Measurements from ENCODE around the gene PXDN. TPM values are rescaled to one million over a fixed set of nuclear protein-coding genes. Genes with fewer than 3 reads are reported as not detected.

The PXDN gene
- total and polyA plus RNA-seq, 2 donors (not counting 1 experiment from before 2014, with no cell fraction given), result 0.21 to 1.4 TPM

GRCh38 chr2:1790473-1790872, 46.2 kb upstream of the PXDN start:
- no peaks in the 10 kb centered on the region for H4K20me1 ChIP-seq (ENCODE audit: control insufficient read depth, insufficient read depth, low read length, poor library complexity, severe bottlenecking)
- H2AFZ ChIP-seq (ENCODE audit: insufficient read depth, low read depth, low read length, poor library complexity, severe bottlenecking), result no peak overlapping the region
- Mint-ChIP-seq H3K4me3 (no peak overlapping the region), H3K27me3 (peaks cover 5% of the 10 kb centered on the region), H3K4me1 (no peaks in the 10 kb centered on the region), H3K27ac (no peak overlapping the region), H3K9me3 (ENCODE audit: insufficient read depth) (no peaks in the 10 kb centered on the region)
- POLR2A ChIA-PET, result no interaction called here
- no peak overlapping the region for H3K4me3 ChIP-seq (ENCODE audit: control extremely low read depth in 1 of 5, extremely low read depth in 1 of 5, insufficient read depth in 1 of 5, low read depth in 2 of 5, low read length in 4 of 5)
- no peaks in the 10 kb centered on the region for H3K27me3 ChIP-seq (replicated peaks in 1 of 4; ENCODE audit: control extremely low read depth in 1 of 4, control insufficient read depth in 3 of 4, insufficient read depth in 4 of 4, low read length in 3 of 4)
- H3K36me3 ChIP-seq (replicated peaks in 1 of 2; ENCODE audit: control extremely low read depth in 1 of 2, control insufficient read depth in 1 of 2, extremely low read depth in 1 of 2, insufficient read depth in 2 of 2, low read length in 1 of 2), result no peaks in the 10 kb centered on the region
- H3K9me3 ChIP-seq (ENCODE audit: control extremely low read depth in 1 of 3, control insufficient read depth in 2 of 3, insufficient read depth in 1 of 3, low read length in 2 of 3), result peaks cover 0 to 2% (median 0%) of the 10 kb centered on the region in 3 donors
- DNase-seq (no peak), ATAC-seq (ENCODE audit: low read depth) (no peak)
- no peak overlapping the region for H3K4me2 ChIP-seq (replicated peaks; ENCODE audit: low read depth, low read length, poor library complexity, severe bottlenecking)
- H3K79me2 ChIP-seq (ENCODE audit: control insufficient read depth, insufficient read depth, low read length), result no peaks in the 10 kb centered on the region
- no peak overlapping the region for H3K27ac ChIP-seq (ENCODE audit: low read length in 2 of 2)
- H3K4me1 ChIP-seq (ENCODE audit: control insufficient read depth in 2 of 2, insufficient read depth in 2 of 2, low read length in 2 of 2), result no peaks in the 10 kb centered on the region
- intact Hi-C loops (cut with micrococcal nuclease), result no loop called here
- no peak overlapping the region for H3K9ac ChIP-seq (ENCODE audit: low read length)
- 39% methylated on average over 2 of the region's 6 CpGs for WGBS (ENCODE audit: insufficient coverage)
- TF ChIP-seq CTCF (IDR thresholded peaks at IDR 0.05), result no peak
- no peak for TF ChIP-seq EZH2 (IDR thresholded peaks at IDR 0.05; ENCODE audit: borderline replicate concordance, insufficient read depth, low read depth, low read length, poor library complexity, severe bottlenecking)
- CTCF ChIA-PET, result no interaction called here

GRCh38 chr2:1789610-1790009, 45.3 kb upstream of the PXDN start:
- no peak overlapping the region for H3K4me2 ChIP-seq (replicated peaks; ENCODE audit: low read depth, low read length, poor library complexity, severe bottlenecking)
- Mint-ChIP-seq H3K27me3 (peaks cover 3% of the 10 kb centered on the region), H3K4me3 (no peak overlapping the region), H3K4me1 (no peaks in the 10 kb centered on the region), H3K9me3 (ENCODE audit: insufficient read depth) (no peaks in the 10 kb centered on the region), H3K27ac (no peak overlapping the region)
- whole genome bisulfite sequencing (ENCODE audit: insufficient coverage), result 93% methylated on average over 6 of the region's 11 CpGs
- no peak for DNase-seq
- no peak overlapping the region for H2AFZ ChIP-seq (ENCODE audit: insufficient read depth, low read depth, low read length, poor library complexity, severe bottlenecking)
- ChIA-PET POLR2A (no interaction called here), CTCF (no interaction called here)
- H3K27me3 ChIP-seq (replicated peaks in 1 of 4; ENCODE audit: control extremely low read depth in 1 of 4, control insufficient read depth in 3 of 4, insufficient read depth in 4 of 4, low read length in 3 of 4), result no peaks in the 10 kb centered on the region
- no peaks in the 10 kb centered on the region for H3K4me1 ChIP-seq (ENCODE audit: control insufficient read depth in 2 of 2, insufficient read depth in 2 of 2, low read length in 2 of 2)
- H3K9me3 ChIP-seq (ENCODE audit: control extremely low read depth in 1 of 3, control insufficient read depth in 2 of 3, insufficient read depth in 1 of 3, low read length in 2 of 3), result no peaks in the 10 kb centered on the region
- no peak overlapping the region for H3K27ac ChIP-seq (ENCODE audit: low read length in 2 of 2)
- H3K4me3 ChIP-seq (ENCODE audit: control extremely low read depth in 1 of 5, extremely low read depth in 1 of 5, insufficient read depth in 1 of 5, low read depth in 2 of 5, low read length in 4 of 5), result no peak overlapping the region
- TF ChIP-seq EZH2 (IDR thresholded peaks at IDR 0.05; ENCODE audit: borderline replicate concordance, insufficient read depth, low read depth, low read length, poor library complexity, severe bottlenecking) (no peak), CTCF (IDR thresholded peaks at IDR 0.05) (no peak)
- no peaks in the 10 kb centered on the region for H4K20me1 ChIP-seq (ENCODE audit: control insufficient read depth, insufficient read depth, low read length, poor library complexity, severe bottlenecking)
- intact Hi-C loops (cut with micrococcal nuclease), result no loop called here
- no peak overlapping the region for H3K9ac ChIP-seq (ENCODE audit: low read length)
- no peak for ATAC-seq (ENCODE audit: low read depth)
- H3K36me3 ChIP-seq (replicated peaks in 1 of 2; ENCODE audit: control extremely low read depth in 1 of 2, control insufficient read depth in 1 of 2, extremely low read depth in 1 of 2, insufficient read depth in 2 of 2, low read length in 1 of 2), result no peaks in the 10 kb centered on the region
- H3K79me2 ChIP-seq (ENCODE audit: control insufficient read depth, insufficient read depth, low read length), result no peaks in the 10 kb centered on the region
